ENCODE data around the gene LMAN2.

DNA sequence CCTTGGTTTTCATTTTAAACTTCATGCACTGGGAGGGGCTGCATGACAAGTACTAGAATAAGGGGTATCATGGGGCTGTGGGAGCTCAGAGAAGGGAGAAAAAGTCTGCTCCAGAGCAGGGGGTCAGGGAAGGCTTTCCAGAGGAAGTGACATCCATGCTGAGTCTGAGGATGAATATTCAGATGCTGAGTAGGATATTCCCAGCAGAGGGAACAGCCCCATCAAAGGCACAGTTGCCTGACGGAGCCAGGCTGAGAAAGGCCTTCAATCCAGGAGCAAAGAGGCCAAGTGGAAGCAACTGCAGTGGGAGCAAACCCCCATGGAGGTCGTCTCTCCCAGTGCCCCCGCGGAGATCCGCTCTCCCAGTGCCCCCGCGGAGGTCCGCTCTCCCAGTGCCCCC is 44.6 kb upstream of the LMAN2 start:
- TF ChIP-seq, protein P1, sequence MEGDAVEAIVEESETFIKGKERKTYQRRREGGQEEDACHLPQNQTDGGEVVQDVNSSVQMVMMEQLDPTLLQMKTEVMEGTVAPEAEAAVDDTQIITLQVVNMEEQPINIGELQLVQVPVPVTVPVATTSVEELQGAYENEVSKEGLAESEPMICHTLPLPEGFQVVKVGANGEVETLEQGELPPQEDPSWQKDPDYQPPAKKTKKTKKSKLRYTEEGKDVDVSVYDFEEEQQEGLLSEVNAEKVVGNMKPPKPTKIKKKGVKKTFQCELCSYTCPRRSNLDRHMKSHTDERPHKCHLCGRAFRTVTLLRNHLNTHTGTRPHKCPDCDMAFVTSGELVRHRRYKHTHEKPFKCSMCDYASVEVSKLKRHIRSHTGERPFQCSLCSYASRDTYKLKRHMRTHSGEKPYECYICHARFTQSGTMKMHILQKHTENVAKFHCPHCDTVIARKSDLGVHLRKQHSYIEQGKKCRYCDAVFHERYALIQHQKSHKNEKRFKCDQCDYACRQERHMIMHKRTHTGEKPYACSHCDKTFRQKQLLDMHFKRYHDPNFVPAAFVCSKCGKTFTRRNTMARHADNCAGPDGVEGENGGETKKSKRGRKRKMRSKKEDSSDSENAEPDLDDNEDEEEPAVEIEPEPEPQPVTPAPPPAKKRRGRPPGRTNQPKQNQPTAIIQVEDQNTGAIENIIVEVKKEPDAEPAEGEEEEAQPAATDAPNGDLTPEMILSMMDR (tag by site-specific recombination; IDR thresholded peaks at IDR 0.05), result no peak
- TF ChIP-seq KLF16 (tag by site-specific recombination; IDR thresholded peaks at IDR 0.05) (no peak), YY1 (tag by site-specific recombination; IDR thresholded peaks at IDR 0.05) (no peak), ZNF121 (tag by site-specific recombination; IDR thresholded peaks at IDR 0.05) (no peak), ZNF670 (tag by site-specific recombination; IDR thresholded peaks at IDR 0.05; ENCODE audit: low read depth) (no peak), ZNF341 (tag by site-specific recombination; IDR thresholded peaks at IDR 0.05; ENCODE audit: low read depth) (no peak), TCF7L2 (IDR thresholded peaks at IDR 0.05; ENCODE audit: borderline replicate concordance, low read depth, low read length) (no peak), TRIM28 (IDR thresholded peaks at IDR 0.05; ENCODE audit: borderline replicate concordance, low read length) (no peak)
- TF ChIP-seq, protein P2, sequence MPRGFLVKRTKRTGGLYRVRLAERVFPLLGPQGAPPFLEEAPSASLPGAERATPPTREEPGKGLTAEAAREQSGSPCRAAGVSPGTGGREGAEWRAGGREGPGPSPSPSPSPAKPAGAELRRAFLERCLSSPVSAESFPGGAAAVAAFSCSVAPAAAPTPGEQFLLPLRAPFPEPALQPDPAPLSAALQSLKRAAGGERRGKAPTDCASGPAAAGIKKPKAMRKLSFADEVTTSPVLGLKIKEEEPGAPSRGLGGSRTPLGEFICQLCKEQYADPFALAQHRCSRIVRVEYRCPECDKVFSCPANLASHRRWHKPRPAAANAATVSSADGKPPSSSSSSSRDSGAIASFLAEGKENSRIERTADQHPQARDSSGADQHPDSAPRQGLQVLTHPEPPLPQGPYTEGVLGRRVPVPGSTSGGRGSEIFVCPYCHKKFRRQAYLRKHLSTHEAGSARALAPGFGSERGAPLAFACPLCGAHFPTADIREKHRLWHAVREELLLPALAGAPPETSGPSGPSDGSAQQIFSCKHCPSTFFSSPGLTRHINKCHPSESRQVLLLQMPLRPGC (tag by site-specific recombination; IDR thresholded peaks at IDR 0.05), result no peak
- TF ChIP-seq, protein P3, sequence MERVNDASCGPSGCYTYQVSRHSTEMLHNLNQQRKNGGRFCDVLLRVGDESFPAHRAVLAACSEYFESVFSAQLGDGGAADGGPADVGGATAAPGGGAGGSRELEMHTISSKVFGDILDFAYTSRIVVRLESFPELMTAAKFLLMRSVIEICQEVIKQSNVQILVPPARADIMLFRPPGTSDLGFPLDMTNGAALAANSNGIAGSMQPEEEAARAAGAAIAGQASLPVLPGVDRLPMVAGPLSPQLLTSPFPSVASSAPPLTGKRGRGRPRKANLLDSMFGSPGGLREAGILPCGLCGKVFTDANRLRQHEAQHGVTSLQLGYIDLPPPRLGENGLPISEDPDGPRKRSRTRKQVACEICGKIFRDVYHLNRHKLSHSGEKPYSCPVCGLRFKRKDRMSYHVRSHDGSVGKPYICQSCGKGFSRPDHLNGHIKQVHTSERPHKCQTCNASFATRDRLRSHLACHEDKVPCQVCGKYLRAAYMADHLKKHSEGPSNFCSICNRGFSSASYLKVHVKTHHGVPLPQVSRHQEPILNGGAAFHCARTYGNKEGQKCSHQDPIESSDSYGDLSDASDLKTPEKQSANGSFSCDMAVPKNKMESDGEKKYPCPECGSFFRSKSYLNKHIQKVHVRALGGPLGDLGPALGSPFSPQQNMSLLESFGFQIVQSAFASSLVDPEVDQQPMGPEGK (tag by site-specific recombination; IDR thresholded peaks at IDR 0.05), result no peak
